ENCODE data around the gene DNAH10.
A peak's percentile ranks its signal among the peaks of the same experiment; 100 is the strongest.

The DNAH10 gene

GRCh38 chr12:123886931-123887582 lies 125.0 kb downstream of the DNAH10 start:
- no peak for DNase-seq (ENCODE audit: low read depth)

DNA sequence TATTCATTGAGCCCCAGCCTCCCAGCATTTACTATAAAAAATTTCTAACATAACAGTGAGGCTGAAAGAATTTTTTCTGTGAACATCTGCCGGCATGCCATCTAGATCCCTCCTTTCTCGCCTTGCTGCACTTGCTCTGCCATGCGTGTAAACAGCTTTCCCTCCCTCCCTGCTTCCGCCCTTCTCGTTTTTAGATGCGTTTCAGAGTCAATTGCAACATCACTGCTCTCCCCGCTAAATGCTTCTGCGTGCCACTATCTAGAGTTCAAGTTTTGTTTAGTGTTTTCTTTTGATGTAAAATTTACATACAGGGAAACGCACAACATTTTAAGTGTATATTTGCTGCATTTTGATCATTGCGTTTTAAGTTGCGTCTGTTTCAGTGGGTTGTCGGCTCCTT lies 126.9 kb downstream of the DNAH10 start:
- no peak for DNase-seq (ENCODE audit: low read depth)

DNA sequence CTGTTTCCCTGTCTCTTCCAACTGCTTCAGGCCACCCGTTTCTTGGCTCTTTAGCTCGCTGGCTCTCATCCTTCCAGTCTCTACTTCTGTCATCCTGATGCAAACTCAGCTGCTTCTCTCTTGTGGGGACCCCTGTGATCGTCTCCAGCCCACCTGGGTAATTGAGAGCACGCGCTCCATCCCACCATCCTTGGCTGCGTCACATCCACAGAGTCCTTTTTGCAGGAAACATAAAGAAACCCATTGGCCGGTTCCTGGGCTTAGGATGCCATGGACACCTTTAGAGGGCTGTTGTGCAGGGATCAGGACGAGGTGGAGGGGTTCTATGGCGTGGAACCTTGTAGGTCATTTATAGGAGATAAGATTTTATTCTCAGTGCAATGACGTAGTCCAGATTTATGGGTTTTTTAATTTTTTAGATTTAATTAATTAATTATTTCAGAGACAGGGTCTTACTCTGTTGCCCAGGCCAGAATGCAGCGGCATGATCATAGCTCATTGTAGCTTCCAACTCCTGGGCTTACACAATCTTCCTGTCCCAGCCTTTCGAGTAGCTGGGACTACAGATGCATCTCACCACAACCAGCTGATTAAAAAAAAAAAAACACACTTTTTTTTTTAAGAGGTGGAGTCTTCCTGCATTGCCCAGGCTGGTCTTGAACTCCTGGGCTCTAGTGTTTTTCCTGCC lies 127.9 kb downstream of the DNAH10 start:
- no peak for DNase-seq (ENCODE audit: low read depth)

- DNase-seq (ENCODE audit: low read depth), result no peak
Measured at GRCh38 chr12:123890536-123890902, 128.4 kb downstream of the DNAH10 start.

- no peak for DNase-seq (ENCODE audit: low read depth)
Measured at GRCh38 chr12:123891011-123891410, 128.9 kb downstream of the DNAH10 start.

DNA sequence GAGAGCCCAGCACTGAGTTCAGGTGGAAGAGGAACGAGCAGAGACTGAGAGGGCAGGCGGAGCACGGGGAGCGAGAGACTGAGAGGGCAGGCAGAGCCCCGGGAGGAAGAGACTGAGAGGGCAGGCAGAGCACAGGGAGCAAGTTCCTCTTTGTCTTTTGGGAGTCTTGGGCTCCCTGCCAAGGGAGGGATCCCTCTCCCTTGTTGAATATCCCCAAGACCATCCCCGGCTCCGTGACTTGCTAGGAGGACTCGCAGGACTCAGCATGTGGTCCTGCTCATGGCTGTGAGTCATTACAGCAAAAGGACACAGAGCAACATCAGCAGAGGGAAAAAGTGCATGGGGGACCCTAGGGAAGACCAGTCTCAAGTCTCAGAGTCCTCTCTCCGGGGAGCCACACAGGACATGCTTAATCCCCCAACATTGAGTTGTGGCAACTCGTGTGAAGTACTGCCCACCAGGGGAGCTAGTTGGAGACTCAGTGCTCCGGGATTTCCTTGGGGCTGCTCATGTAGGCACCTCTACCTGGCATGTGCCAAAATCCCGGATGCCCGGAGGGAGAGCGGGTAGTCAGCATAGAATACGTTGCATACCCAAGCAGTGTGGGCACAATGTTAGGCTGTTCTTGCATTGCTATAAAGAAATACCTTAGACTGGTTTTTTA lies 129.5 kb downstream of the DNAH10 start:
- DNase-seq (ENCODE audit: low read depth), result no peak

DNA sequence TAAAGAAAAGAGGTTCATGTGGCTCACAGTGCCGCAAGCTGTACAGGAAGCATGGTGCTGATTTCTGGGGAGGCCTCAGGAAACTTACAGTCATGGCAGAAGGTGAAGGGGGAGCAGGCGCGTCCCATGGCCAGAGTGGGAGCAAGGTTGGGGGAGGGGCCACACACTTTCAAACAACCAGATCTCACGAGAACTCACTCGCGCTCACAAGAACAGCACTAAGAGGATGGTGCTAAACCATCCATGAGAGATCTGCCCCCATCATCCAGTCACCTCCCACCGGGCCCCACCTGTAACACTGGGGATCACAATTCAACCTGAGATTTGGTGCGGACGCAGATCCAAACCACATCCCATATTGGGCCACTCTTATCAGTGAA lies 130.1 kb downstream of the DNAH10 start:
- no peak for DNase-seq (ENCODE audit: low read depth)

DNA sequence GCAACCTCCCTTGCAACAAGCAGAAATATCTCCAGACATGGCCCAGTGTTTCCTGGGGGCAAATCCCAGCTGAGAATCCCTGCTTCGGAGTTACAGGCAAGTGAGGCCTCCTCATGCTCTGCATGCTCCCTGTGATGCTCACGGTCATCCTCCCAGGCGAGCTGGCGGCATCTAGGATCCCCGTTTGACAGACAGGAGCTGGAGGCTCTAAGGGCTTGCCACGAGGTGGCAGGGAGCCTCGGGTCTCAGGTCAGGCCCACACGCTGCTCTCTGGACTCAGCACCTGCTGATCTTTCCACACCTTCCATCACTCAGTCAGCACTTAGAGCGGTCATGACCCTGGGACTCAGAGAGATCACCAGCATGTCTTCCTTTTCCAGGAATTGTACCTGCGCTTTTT lies 130.8 kb downstream of the DNAH10 start:
- no peak for DNase-seq (ENCODE audit: low read depth)

GRCh38 chr12:123893276-123893675 lies 131.2 kb downstream of the DNAH10 start:
- no peak for DNase-seq (ENCODE audit: low read depth)

- DNase-seq (ENCODE audit: low read depth), result no peak
Measured at GRCh38 chr12:123894823-123895345, 132.8 kb downstream of the DNAH10 start.

- DNase-seq (ENCODE audit: low read depth), result no peak
Measured at GRCh38 chr12:123895451-123895850, 133.3 kb downstream of the DNAH10 start.

- no peak for DNase-seq (ENCODE audit: low read depth)
Measured at GRCh38 chr12:123896767-123897166, 134.7 kb downstream of the DNAH10 start.

GRCh38 chr12:123897221-123897620 lies 135.1 kb downstream of the DNAH10 start:
- peak; percentile 45 for DNase-seq (ENCODE audit: low read depth)

GRCh38 chr12:123898673-123899072 lies 136.6 kb downstream of the DNAH10 start:
- no peak for DNase-seq (ENCODE audit: low read depth)

- no peak for DNase-seq (ENCODE audit: low read depth)
Measured at GRCh38 chr12:123899368-123899767, 137.3 kb downstream of the DNAH10 start.

DNA sequence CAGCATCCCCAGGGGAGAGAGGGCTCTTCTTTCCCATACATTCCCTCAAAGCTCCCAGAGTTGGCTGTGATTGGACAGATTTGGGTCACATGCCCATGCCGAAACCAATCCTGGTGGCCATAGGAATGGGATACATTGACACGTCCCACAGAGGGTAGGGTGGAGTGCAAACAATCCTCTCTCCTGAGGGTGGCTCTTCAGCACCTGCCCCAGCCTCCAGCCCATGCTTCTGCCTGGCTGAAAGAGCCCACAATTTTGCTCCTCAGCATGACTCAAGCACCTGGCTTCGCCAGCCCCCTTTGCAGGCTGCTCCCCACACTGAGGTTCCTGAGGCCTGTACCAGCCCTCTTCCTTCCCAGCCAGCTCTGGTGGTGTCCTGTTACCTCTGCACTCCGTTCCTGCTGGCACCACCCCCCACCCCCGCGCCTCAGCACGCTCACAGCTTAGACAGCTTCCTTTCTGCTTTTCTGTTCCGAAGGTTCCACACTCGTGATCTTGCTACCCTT lies 138.8 kb downstream of the DNAH10 start:
- DNase-seq (ENCODE audit: low read depth), result no peak

DNA sequence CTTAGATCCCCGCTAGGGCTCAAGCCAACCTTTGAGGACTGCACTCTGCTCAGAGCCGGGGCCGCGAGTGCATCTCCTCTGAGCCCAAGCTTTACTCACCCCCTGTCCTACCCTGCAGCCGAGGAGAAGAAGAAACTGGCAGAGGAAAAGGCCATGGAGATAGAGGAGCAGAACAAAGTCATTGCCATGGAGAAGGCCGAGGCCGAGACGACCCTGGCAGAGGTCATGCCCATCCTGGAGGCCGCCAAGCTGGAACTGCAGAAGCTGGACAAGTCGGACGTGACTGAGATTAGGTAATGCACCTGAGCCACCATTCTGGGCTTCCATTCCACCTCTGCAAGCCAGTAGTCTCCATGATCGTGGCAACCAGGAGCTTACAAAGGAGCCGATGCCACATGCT lies 140.7 kb downstream of the DNAH10 start:
- DNase-seq (ENCODE audit: low read depth), result no peak

DNA sequence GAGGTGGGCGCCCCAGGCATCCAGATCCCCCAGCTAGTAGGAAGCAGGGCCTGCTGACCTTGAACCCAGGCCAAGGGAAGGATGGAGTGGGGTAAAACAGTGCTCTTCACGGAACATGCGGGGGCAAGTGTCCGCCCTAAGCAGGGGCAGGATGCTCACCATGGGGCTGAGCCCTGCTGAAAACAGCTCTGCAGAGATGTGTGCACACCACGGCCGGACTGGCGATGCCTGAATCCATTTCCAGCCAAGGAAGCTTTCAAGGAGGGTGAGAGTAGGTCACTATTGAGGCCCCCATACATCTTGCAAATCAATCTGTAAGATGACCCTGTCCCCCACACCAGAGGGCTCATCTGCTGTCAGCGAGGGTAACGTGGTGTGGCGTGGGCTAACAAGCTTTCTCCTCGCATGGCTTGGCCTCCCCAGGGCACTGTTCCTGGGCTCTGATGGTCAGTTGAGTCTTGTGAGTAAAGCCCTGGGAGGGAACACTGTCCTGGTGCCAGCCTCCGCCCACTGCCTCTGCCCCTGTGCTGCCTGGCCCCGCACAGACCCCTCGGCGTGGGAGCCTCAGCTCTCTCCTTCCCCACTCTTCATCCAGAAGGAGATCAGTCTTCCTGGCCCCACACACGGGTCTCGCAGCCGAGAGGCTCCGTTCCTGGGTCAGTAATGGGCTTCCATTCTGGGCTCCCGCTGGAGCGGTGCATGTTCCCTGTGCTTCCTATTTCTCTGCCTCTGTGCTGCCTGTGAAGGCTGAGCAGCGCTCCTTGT lies 141.4 kb downstream of the DNAH10 start:
- no peak for DNase-seq (ENCODE audit: low read depth)

DNA sequence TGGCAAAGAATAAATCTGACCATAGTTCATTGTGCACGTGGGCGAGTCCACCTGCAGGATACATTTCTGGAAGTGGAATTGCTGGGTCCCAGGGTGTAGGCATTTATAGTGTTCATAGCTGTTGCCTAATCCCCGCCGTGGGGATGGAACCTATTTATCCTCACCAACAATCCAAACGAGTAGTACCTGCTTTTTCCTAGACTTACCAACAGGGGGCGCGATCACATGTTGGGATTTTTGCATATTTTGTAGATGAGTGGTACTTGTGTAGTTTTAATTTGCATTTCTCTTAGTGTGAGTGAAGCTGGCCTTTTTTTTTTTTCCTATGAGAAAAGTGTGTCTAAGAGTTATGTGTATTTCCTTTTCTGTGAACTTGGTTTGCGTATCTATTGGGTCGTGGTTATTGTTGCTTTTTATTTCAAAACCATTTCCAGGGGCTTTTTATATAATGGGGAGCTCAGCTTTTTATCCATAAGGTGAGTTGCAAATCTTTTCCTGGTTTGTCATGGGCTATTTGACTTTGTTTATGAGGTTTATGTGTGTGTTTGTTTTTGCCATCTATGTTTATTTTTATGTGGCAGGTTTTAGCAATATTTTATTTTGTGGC lies 143.3 kb downstream of the DNAH10 start:
- DNase-seq (ENCODE audit: low read depth), result peak; percentile 46

DNA sequence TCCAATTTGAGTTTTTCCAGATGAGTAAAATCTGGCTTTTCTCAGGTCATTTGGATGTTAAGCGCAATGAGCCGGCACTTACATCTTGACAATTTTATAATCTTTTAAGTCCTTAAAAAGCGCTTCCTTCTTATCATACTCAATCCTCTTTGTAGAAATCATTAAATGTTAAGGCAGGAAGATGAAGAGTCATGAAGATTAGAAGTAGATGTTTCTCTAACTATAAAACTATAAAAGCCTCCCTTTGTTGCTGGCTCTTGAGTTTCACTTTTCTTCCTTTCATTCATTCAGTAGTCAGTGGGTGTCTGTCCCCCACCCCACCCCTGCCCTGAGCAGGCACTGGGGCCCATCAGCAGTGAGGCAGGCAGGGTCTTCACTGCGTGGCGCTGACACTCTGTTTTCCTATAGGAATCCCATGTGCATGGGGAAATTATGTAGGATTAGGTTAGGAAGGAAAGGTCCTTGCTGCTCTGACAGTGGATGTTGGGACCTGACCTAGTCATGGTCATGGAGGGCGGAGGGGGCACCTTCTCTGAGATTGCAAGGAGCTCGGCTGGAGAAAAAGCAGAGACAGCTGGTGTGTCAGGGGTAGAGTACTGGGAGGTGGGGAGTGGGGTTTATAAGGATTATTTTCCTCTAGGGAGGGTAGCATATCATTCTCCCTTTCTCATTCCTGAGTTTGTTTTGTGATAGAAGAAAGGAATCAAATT lies 144.8 kb downstream of the DNAH10 start:
- DNase-seq (ENCODE audit: low read depth), result no peak
